WTC11 (cell line): ENCODE data around the gene TMEM217. TPM values are rescaled to one million over a fixed set of nuclear protein-coding genes. Genes with fewer than 3 reads are reported as not detected.

Source experiments
- ATAC-seq: fragments of 200-7000 bp; cut with Tn5 transposase; 2 replicates; pipeline ENCODE4 v1.10.0; 2021; ENCODE audit warnings: mild to moderate bottlenecking, moderate library complexity
- CTCF ChIA-PET: fragments of 300-600 bp; sonication (Branson Sonifier 250); formaldehyde crosslinking; loops from one replicate; lab custom pipeline; 2021; ENCODE audit warnings: antibody characterized with exemption; lab: Charles Lee
- POLR2A ChIA-PET: fragments of 350-600 bp; sonication (Branson Sonifier 250); formaldehyde crosslinking; loops from one replicate; lab custom pipeline; 2021; ENCODE audit warnings: antibody characterized with exemption; lab: Charles Lee
- DNase-seq: peaks from one replicate; pipeline ENCODE4 v3.0.0; 2021; ENCODE audit warnings: low spot score
- H3K27ac Mint-ChIP-seq: 2 replicates; pipeline ENCODE4 v1.8.0; 2021; ENCODE audit warnings: mixed read lengths
- H3K27me3 Mint-ChIP-seq: 2 replicates; pipeline ENCODE4 v1.8.0; 2021; ENCODE audit warnings: low read depth, mild to moderate bottlenecking, moderate library complexity, mixed read lengths
- H3K36me3 Mint-ChIP-seq: 2 replicates; pipeline ENCODE4 v1.8.0; 2021; ENCODE audit warnings: mixed read lengths
- H3K4me1 Mint-ChIP-seq: 2 replicates; pipeline ENCODE4 v1.8.0; 2022; ENCODE audit warnings: mixed read lengths
- H3K4me3 Mint-ChIP-seq: 2 replicates; pipeline ENCODE4 v1.8.0; 2021; ENCODE audit warnings: mild to moderate bottlenecking, moderate library complexity, mixed read lengths
- H3K9me3 Mint-ChIP-seq: 2 replicates; pipeline ENCODE4 v1.8.0; 2021; ENCODE audit warnings: mixed read lengths
- CREM ChIP-seq: sonication (generic); formaldehyde crosslinking; IDR thresholded peaks from 2 replicates; pipeline ENCODE4 v1.8.1; 2022; ENCODE audit warnings: mild to moderate bottlenecking, missing genetic modification reagents, moderate library complexity
- ELF4 ChIP-seq: sonication (generic); formaldehyde crosslinking; IDR thresholded peaks from 2 replicates; pipeline ENCODE4 v1.8.1; 2022; ENCODE audit warnings: low read depth, mild to moderate bottlenecking, moderate library complexity, missing genetic modification reagents
- ESRRA ChIP-seq: sonication (generic); formaldehyde crosslinking; IDR thresholded peaks from 2 replicates; pipeline ENCODE4 v1.8.1; 2022; ENCODE audit warnings: mild to moderate bottlenecking, missing genetic modification reagents, borderline replicate concordance
- FOXP1 ChIP-seq: sonication (generic); formaldehyde crosslinking; IDR thresholded peaks from 2 replicates; pipeline ENCODE4 v1.8.0; 2022; ENCODE audit warnings: missing genetic modification reagents, mild to moderate bottlenecking, moderate library complexity, borderline replicate concordance
- GABPB1 ChIP-seq: sonication (generic); formaldehyde crosslinking; IDR thresholded peaks from 2 replicates; pipeline ENCODE4 v1.8.1; 2023; ENCODE audit warnings: mild to moderate bottlenecking, missing genetic modification reagents
- IRF2 ChIP-seq: sonication (generic); formaldehyde crosslinking; IDR thresholded peaks from 2 replicates; pipeline ENCODE4 v1.8.0; 2022; ENCODE audit warnings: low read depth, missing genetic modification reagents, borderline replicate concordance
- MXD4 ChIP-seq: fragments of 250-450 bp; sonication (Bioruptor Pico); IDR thresholded peaks from 2 replicates; pipeline ENCODE4 v1.8.0; 2021; ENCODE audit warnings: mild to moderate bottlenecking, moderate library complexity, borderline replicate concordance
- NFATC4 ChIP-seq: fragments of 250-450 bp; sonication (Bioruptor Pico); IDR thresholded peaks from 2 replicates; pipeline ENCODE4 v1.9.0; 2021; ENCODE audit warnings: mild to moderate bottlenecking
- RORB ChIP-seq: fragments of 250-450 bp; sonication (Bioruptor Pico); IDR thresholded peaks from 2 replicates; pipeline ENCODE4 v1.9.0; 2021; ENCODE audit warnings: mild to moderate bottlenecking
- SP1 ChIP-seq: sonication (generic); formaldehyde crosslinking; conservative IDR thresholded peaks from 2 replicates; pipeline ENCODE4 v1.8.1; 2022; ENCODE audit warnings: missing genetic modification reagents
- TEAD1 ChIP-seq: sonication (generic); formaldehyde crosslinking; IDR thresholded peaks from 2 replicates; pipeline ENCODE4 v1.8.0; 2022; ENCODE audit warnings: mild to moderate bottlenecking, missing genetic modification reagents
- ZNF121 ChIP-seq: sonication (generic); formaldehyde crosslinking; IDR thresholded peaks from 2 replicates; pipeline ENCODE4 v1.8.0; 2023; ENCODE audit warnings: missing genetic modification reagents
- ZNF232 ChIP-seq: sonication (generic); formaldehyde crosslinking; IDR thresholded peaks from 2 replicates; pipeline ENCODE4 v1.8.0; 2022; ENCODE audit warnings: mild to moderate bottlenecking, missing genetic modification reagents
- ZNF263 ChIP-seq: sonication (generic); formaldehyde crosslinking; IDR thresholded peaks from 2 replicates; pipeline ENCODE4 v1.8.1; 2022; ENCODE audit warnings: low read depth, mild to moderate bottlenecking, moderate library complexity, missing genetic modification reagents
- total RNA-seq: library from RNA; stranded (reverse); gene quantifications from 3 replicates; pipeline ENCODE4 v1.2.3, GENCODE V29; 2021
- TF ChIP-seq, protein P1 (sequence below): sonication (generic); formaldehyde crosslinking; conservative IDR thresholded peaks from 2 replicates; pipeline ENCODE4 v1.8.1; 2023; ENCODE audit warnings: mild to moderate bottlenecking, low read depth, missing genetic modification reagents, moderate library complexity
- TF ChIP-seq, protein P2 (sequence below): sonication (generic); formaldehyde crosslinking; IDR thresholded peaks from 2 replicates; pipeline ENCODE4 v1.8.1; 2022; ENCODE audit warnings: mild to moderate bottlenecking, missing genetic modification reagents, moderate library complexity, borderline replicate concordance
- TF ChIP-seq, protein P3 (sequence below): sonication (generic); formaldehyde crosslinking; IDR thresholded peaks from 2 replicates; pipeline ENCODE4 v1.8.0; 2022; ENCODE audit warnings: mild to moderate bottlenecking, missing genetic modification reagents
- TF ChIP-seq, protein P4 (sequence below): fragments of 250-450 bp; sonication (Bioruptor Pico); IDR thresholded peaks from 2 replicates; pipeline ENCODE4 v1.9.0; 2021; ENCODE audit warnings: mild to moderate bottlenecking
- TF ChIP-seq, protein P5 (sequence below): fragments of 250-450 bp; sonication (Bioruptor Pico); conservative IDR thresholded peaks from 2 replicates; pipeline ENCODE4 v1.9.0; 2021; ENCODE audit warnings: mild to moderate bottlenecking
- TF ChIP-seq, protein P6 (sequence below): fragments of 200-600 bp; IDR thresholded peaks from 2 replicates; pipeline ENCODE4 v1.8.0; 2022; ENCODE audit warnings: antibody characterized with exemption
- TF ChIP-seq, protein P7 (sequence below): sonication (generic); formaldehyde crosslinking; IDR thresholded peaks from 2 replicates; pipeline ENCODE4 v1.8.0; 2022; ENCODE audit warnings: missing genetic modification reagents

Gene TMEM217
- total RNA-seq, 1 experiment from 2014 or later, result 0.61 TPM

DNA sequence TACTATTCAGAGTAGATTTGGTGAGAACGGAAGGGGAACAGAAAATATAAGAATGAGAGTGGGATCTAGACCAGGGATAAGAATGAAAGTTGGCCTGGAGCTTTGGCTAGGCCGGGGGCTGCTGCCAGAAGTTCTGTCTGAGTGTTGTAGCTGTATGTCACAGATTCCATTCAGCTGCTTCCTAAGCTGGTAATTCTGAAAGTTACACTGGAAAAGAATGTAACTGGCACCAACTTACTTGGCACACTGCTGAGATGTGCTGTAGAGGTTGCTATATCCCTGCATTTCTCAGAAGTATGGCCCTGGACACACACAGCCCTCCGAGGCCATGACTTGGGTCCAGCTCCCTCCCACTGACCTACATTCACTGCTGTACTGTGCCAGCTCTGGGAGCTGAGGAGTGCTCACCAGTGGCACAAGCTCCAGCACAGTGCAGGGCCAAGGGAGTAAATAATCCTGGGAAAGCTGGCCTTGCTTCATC, 25.8 kb upstream of the TMEM217 start:
- TF ChIP-seq, protein P1, sequence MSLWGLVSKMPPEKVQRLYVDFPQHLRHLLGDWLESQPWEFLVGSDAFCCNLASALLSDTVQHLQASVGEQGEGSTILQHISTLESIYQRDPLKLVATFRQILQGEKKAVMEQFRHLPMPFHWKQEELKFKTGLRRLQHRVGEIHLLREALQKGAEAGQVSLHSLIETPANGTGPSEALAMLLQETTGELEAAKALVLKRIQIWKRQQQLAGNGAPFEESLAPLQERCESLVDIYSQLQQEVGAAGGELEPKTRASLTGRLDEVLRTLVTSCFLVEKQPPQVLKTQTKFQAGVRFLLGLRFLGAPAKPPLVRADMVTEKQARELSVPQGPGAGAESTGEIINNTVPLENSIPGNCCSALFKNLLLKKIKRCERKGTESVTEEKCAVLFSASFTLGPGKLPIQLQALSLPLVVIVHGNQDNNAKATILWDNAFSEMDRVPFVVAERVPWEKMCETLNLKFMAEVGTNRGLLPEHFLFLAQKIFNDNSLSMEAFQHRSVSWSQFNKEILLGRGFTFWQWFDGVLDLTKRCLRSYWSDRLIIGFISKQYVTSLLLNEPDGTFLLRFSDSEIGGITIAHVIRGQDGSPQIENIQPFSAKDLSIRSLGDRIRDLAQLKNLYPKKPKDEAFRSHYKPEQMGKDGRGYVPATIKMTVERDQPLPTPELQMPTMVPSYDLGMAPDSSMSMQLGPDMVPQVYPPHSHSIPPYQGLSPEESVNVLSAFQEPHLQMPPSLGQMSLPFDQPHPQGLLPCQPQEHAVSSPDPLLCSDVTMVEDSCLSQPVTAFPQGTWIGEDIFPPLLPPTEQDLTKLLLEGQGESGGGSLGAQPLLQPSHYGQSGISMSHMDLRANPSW (CRISPR knock-in tag), result no peak
- no peak for TF ChIP-seq CREM (CRISPR knock-in tag)
- no peak overlapping the region for H3K4me3 Mint-ChIP-seq
- ATAC-seq (no peak), DNase-seq (no peak)
- H3K36me3 Mint-ChIP-seq, result peaks cover 57% of the 10 kb centered on the region
- H3K27me3 Mint-ChIP-seq, result no peaks in the 10 kb centered on the region
- H3K4me1 Mint-ChIP-seq, result 0 out of 2 replicates have a peak, but pooled peaks cover 5% of the 10 kb centered on the region
- CTCF ChIA-PET, result no interaction called here
- no peaks in the 10 kb centered on the region for H3K9me3 Mint-ChIP-seq
- POLR2A ChIA-PET, result no interaction called here
- no peak overlapping the region for H3K27ac Mint-ChIP-seq

DNA sequence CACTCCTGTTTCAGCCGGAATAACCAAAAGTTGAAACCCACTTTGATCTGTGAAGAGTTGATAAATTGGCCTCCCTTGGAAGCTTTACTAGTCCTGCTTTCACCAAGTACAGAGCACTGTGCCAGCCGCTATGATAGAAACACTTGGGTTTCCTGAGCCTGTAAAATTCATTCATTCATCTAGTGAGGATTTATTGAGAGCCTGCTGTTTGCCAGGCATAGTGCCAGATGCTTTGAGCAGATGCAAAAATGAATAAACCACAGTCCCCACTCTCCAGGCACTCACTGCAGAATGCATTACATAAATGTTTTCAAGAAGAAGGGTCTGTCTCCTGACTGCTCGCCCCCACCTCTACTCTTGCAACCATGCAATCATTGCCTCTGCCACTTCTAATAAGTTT, 25.3 kb upstream of the TMEM217 start:
- Mint-ChIP-seq H3K27me3 (no peaks in the 10 kb centered on the region), H3K9me3 (no peaks in the 10 kb centered on the region), H3K27ac (no peak overlapping the region), H3K36me3 (peaks cover 57% of the 10 kb centered on the region), H3K4me1 (0 out of 2 replicates have a peak, but pooled peaks cover 5% of the 10 kb centered on the region), H3K4me3 (no peak overlapping the region)
- no peak for TF ChIP-seq ZNF232
- TF ChIP-seq MXD4, result no peak
- TF ChIP-seq ZNF121 (CRISPR knock-in tag), result no peak
- TF ChIP-seq, protein P2, sequence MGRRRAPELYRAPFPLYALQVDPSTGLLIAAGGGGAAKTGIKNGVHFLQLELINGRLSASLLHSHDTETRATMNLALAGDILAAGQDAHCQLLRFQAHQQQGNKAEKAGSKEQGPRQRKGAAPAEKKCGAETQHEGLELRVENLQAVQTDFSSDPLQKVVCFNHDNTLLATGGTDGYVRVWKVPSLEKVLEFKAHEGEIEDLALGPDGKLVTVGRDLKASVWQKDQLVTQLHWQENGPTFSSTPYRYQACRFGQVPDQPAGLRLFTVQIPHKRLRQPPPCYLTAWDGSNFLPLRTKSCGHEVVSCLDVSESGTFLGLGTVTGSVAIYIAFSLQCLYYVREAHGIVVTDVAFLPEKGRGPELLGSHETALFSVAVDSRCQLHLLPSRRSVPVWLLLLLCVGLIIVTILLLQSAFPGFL, result no peak
- no peak for TF ChIP-seq IRF2
- no peak for TF ChIP-seq NFATC4 (CRISPR knock-in tag)
- TF ChIP-seq, protein P3, sequence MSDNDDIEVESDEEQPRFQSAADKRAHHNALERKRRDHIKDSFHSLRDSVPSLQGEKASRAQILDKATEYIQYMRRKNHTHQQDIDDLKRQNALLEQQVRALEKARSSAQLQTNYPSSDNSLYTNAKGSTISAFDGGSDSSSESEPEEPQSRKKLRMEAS (CRISPR knock-in tag), result no peak
- no peak for TF ChIP-seq RORB (CRISPR knock-in tag)
- no peak for TF ChIP-seq ESRRA (CRISPR knock-in tag)
- TF ChIP-seq FOXP1 (CRISPR knock-in tag), result no peak
- no peak for TF ChIP-seq ZNF263 (CRISPR knock-in tag)
- TF ChIP-seq, protein P4, sequence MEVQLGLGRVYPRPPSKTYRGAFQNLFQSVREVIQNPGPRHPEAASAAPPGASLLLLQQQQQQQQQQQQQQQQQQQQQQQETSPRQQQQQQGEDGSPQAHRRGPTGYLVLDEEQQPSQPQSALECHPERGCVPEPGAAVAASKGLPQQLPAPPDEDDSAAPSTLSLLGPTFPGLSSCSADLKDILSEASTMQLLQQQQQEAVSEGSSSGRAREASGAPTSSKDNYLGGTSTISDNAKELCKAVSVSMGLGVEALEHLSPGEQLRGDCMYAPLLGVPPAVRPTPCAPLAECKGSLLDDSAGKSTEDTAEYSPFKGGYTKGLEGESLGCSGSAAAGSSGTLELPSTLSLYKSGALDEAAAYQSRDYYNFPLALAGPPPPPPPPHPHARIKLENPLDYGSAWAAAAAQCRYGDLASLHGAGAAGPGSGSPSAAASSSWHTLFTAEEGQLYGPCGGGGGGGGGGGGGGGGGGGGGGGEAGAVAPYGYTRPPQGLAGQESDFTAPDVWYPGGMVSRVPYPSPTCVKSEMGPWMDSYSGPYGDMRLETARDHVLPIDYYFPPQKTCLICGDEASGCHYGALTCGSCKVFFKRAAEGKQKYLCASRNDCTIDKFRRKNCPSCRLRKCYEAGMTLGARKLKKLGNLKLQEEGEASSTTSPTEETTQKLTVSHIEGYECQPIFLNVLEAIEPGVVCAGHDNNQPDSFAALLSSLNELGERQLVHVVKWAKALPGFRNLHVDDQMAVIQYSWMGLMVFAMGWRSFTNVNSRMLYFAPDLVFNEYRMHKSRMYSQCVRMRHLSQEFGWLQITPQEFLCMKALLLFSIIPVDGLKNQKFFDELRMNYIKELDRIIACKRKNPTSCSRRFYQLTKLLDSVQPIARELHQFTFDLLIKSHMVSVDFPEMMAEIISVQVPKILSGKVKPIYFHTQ (CRISPR knock-in tag), result no peak
- TF ChIP-seq ELF4 (CRISPR knock-in tag), result no peak
- no peak for TF ChIP-seq SP1 (CRISPR knock-in tag)
- TF ChIP-seq, protein P5, sequence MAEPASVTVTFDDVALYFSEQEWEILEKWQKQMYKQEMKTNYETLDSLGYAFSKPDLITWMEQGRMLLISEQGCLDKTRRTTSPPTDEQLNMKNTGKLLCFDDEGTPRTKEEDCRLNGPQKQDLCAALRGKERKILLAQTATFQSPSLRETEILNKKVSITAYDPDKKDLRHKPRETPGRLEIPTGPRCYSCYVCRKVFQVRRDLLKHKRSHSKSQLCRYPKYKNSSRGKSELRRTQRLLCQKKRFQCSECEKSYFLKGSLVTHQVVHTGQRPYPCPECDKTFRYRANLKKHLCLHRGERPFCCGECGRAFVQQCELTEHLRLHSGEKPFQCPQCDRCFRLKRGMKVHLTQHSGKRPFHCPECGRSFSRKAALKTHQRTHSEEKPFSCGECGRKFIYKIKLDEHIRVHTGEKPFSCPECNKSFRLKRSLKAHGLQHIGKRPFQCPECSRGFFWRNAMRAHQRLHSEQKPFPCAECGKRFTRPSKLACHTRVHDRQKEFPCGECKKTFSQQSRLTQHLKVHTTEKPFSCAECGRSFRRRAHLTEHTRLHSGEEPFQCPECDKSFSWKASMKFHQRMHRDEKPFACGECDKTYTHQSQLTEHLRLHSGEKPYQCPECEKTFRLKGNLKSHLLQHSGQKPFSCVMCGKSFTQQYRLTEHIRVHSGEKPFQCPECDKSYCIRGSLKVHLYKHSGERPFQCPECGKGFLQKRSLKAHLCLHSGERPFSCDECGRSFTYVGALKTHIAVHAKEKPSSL (CRISPR knock-in tag), result no peak
- TF ChIP-seq, protein P6, sequence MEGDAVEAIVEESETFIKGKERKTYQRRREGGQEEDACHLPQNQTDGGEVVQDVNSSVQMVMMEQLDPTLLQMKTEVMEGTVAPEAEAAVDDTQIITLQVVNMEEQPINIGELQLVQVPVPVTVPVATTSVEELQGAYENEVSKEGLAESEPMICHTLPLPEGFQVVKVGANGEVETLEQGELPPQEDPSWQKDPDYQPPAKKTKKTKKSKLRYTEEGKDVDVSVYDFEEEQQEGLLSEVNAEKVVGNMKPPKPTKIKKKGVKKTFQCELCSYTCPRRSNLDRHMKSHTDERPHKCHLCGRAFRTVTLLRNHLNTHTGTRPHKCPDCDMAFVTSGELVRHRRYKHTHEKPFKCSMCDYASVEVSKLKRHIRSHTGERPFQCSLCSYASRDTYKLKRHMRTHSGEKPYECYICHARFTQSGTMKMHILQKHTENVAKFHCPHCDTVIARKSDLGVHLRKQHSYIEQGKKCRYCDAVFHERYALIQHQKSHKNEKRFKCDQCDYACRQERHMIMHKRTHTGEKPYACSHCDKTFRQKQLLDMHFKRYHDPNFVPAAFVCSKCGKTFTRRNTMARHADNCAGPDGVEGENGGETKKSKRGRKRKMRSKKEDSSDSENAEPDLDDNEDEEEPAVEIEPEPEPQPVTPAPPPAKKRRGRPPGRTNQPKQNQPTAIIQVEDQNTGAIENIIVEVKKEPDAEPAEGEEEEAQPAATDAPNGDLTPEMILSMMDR, result no peak
- no peak for TF ChIP-seq CREM (CRISPR knock-in tag)
- no peak for TF ChIP-seq GABPB1 (CRISPR knock-in tag)
- no peak for TF ChIP-seq TEAD1
- TF ChIP-seq, protein P7, sequence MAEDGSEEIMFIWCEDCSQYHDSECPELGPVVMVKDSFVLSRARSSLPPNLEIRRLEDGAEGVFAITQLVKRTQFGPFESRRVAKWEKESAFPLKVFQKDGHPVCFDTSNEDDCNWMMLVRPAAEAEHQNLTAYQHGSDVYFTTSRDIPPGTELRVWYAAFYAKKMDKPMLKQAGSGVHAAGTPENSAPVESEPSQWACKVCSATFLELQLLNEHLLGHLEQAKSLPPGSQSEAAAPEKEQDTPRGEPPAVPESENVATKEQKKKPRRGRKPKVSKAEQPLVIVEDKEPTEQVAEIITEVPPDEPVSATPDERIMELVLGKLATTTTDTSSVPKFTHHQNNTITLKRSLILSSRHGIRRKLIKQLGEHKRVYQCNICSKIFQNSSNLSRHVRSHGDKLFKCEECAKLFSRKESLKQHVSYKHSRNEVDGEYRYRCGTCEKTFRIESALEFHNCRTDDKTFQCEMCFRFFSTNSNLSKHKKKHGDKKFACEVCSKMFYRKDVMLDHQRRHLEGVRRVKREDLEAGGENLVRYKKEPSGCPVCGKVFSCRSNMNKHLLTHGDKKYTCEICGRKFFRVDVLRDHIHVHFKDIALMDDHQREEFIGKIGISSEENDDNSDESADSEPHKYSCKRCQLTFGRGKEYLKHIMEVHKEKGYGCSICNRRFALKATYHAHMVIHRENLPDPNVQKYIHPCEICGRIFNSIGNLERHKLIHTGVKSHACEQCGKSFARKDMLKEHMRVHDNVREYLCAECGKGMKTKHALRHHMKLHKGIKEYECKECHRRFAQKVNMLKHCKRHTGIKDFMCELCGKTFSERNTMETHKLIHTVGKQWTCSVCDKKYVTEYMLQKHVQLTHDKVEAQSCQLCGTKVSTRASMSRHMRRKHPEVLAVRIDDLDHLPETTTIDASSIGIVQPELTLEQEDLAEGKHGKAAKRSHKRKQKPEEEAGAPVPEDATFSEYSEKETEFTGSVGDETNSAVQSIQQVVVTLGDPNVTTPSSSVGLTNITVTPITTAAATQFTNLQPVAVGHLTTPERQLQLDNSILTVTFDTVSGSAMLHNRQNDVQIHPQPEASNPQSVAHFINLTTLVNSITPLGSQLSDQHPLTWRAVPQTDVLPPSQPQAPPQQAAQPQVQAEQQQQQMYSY (CRISPR knock-in tag), result no peak
- no peak for DNase-seq
- no peak for ATAC-seq
- ChIA-PET CTCF (no interaction called here), POLR2A (no interaction called here)
